HG02678 (cell line): ENCODE data around the gene ZNF860.

Source experiments
- ATAC-seq: cut with Tn5 transposase; IDR thresholded peaks from one replicate; pipeline ENCODE4 v1.9.1; 2021; ENCODE audit warnings: mild to moderate bottlenecking, moderate library complexity; ENCODE audit not compliant: unreplicated experiment

ZNF860 gene

DNA sequence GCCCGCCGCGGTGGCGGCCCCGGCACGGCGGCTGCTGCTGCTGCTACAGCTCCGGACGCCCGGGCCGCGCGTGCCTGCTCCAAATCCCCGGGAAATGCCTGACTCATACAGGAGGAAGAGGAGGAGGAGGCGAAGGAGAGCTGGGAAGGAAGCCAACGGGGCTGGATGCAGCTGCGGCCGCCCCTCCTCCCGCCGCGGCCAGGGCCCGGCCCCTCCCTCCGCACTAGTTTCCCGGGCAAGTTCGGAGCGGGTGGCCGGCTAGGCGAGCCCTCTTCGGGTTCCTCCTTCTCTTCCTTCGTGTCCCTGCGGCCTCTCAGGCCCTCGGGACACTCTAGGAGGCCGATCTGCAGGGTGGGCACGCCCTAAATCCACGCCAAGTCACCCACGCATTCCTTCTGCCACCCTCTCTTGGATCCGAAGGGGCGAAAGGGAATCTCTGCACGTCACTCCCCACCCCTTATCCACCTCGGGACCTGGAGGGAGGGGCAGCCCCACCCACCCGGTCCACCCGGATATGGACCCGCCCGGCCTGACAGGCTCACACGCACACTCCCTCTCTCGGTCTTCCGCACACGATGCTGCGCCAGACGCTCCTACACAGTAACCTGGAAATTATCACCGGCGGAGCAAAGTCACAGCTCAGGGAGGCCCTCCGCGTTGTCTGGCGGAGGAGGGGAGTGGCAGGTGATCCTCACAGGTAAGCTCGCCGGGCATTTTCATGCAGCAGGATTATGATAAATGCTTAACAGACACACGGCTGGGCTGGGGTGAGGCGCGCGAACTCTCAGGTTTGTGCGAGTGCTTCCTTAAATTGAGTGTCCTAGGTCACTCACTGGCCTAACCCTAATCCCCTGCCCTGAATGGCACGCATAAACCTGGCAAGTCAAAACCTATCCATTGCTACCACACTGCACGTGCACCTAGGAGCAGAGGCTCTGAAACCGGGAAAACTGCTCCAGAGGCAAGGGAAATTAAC, at the start of gene ZNF860, which contains the start of gene OSBPL10:
Gene ZNF860, plus strand, starts transcription at position 545 of the 976 bp plus-strand sequence. CDS start 7,330 bp downstream, outside the sequence.
Gene OSBPL10, minus strand, starts transcription at position 57 of the 976 bp plus-strand sequence. CDS start 83 bp downstream, outside the sequence.
- ATAC-seq, result peak; percentile 25

- ATAC-seq, result no peak
These were observed 48.6 kb upstream of the ZNF860 start for GRCh38 chr3:31932990-31933389.

DNA sequence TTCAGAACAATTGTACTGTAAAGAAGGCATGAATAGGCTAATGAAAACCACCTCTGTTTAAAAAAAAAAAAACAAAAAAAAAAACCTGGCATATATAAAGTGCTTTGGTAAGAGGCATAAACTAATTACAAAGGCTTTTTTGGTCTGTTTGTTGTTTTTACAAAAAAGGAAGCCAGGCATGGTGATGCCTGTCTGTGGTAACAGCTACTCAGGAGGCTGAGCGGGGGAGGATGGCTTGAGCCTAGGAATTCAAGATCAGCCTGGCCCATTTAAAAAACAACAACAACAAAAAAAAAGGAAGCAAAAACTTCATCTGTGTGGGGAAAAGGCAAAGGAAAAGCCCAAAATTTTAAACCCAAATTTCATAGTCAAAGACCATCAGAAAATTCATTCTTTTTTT, 47.5 kb upstream of the ZNF860 start:
- no peak for ATAC-seq

- ATAC-seq, result no peak
These were observed 46.7 kb upstream of the ZNF860 start for GRCh38 chr3:31934866-31935265.

- no peak for ATAC-seq
These were observed 45.0 kb upstream of the ZNF860 start for GRCh38 chr3:31936420-31937060.

GRCh38 chr3:31937225-31937624, 44.3 kb upstream of the ZNF860 start:
- ATAC-seq, result no peak

- ATAC-seq, result no peak
These were observed 39.1 kb upstream of the ZNF860 start for GRCh38 chr3:31942446-31942845.

- ATAC-seq, result no peak
These were observed 38.5 kb upstream of the ZNF860 start for GRCh38 chr3:31943041-31943440.

- ATAC-seq, result no peak
These were observed 35.9 kb upstream of the ZNF860 start for GRCh38 chr3:31945738-31946052.

- ATAC-seq, result no peak
These were observed 35.0 kb upstream of the ZNF860 start for GRCh38 chr3:31946484-31947081.

DNA sequence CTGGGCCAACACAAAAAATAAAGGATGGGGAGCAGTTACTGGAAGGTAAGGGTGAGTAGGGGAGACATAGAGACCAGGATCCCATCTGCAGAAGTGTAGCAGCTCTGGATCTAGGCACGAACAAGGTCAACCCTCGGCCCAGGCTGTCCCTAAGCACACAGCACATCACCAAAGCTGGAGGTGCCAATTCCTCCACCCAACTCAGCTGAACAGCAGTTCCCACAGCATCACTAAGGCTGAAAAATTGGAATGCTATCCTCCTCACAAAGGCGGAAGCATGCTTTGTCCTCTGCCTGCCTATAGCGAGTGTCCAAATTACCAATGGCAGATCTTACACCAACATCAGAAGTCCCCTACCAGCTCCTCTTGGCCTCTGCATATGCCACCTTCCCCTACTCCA, 34.4 kb upstream of the ZNF860 start:
- ATAC-seq, result no peak

GRCh38 chr3:31947671-31948091, 33.9 kb upstream of the ZNF860 start:
- ATAC-seq, result no peak

- ATAC-seq, result no peak
These were observed 33.3 kb upstream of the ZNF860 start for GRCh38 chr3:31948280-31948679.

DNA sequence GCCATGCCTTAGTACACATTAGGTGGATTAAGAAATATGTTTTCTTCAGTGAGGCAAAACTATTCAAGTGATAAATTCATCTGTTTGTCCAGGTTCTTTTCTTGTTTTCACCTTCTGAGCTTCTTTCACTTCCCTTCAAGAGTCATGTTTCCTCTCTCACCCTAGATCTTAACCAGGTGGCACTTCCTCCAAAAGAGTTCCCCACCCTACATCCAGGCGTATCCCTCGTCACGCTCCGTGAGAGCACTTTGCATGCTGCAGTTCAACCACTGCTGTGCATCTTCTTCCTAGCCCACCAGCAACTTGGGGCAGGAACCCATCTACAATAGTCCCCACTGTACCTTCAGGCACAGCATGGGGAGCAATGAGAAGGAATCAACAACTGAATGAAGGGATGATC, 29.3 kb upstream of the ZNF860 start:
- peak; percentile 91 for ATAC-seq

DNA sequence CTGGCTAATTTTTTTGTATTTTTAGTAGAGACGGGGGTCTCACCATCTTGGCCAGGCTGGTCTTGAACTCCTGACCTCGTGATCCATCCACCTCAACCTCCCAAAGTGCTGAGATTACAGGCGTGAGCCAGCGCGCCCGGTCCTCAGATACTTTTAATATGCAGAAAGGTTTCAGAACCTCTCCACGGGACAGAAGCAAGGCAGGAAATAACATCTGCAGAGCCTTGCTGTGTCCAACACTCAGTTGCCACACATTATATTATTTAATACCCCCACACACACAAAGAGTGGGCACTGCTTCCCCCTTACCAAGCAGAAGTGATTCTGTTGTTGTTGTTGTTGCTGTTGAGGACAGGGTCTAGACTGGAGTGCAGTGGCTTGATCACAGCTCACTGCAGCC, 28.5 kb upstream of the ZNF860 start:
- ATAC-seq, result no peak

DNA sequence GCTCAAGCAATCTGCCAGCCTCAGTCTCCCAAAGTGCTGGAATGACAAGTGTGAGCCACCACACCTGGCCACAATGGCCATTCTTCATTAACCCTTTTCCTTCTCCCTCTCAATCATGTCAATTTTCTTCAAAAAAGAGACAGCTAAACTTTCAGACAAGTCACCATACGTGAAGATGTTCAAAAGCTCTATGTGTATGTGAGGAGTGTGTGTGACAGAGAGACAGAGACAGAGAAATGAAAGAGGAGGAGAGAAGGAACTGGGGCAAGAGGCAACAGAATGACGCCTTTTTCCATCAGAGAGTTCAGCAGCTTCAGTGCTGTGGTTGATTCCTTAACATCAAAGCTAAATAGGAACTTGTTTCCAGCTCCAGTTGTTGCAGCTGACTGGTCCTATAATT, 27.9 kb upstream of the ZNF860 start:
- ATAC-seq, result no peak

DNA sequence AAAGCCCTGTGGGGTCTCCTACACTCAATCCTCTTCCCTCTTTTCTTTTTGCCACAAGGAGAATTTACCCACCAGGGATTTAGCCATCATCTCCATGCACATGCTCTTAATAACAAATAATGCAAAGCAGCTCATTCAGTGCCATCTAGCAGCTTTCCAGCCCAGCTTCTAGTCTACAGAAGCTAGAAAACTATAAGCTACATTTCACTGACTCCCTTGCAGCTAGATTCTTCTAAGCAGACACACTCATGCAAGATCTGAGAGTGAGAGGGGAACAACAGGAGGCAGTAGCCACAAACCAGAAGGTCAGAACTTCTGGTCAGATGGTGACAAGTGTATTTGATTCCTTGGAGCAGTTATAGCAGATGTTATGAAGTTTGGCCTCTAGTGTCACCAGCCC, 26.0 kb upstream of the ZNF860 start:
- ATAC-seq, result no peak

DNA sequence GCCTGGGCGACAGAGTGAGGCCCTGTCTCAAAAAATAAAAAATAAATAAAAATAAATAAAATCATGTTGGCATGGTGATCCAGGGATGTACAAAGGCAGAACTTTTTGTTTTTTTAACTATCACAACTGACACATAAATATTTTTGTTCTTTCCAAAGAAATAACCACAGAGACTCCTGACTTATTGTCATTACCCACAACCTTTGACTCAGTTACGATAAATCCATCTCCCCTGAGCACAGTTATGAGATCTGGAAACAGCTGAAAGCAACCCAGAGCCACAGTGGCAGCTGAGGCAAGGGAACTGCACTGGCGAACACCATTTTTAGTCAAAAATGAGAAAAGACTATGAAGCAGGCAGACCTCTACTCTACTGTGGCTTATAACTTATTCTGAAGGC, 24.4 kb upstream of the ZNF860 start:
- ATAC-seq, result no peak

- no peak for ATAC-seq
These were observed 22.8 kb upstream of the ZNF860 start for GRCh38 chr3:31958701-31959152.

GRCh38 chr3:31959251-31959650, 22.3 kb upstream of the ZNF860 start:
- no peak for ATAC-seq

- peak; percentile 25 for ATAC-seq
These were observed 21.4 kb upstream of the ZNF860 start for GRCh38 chr3:31959951-31960792.
